Measurements from ENCODE around the gene APMAP.

DNA sequence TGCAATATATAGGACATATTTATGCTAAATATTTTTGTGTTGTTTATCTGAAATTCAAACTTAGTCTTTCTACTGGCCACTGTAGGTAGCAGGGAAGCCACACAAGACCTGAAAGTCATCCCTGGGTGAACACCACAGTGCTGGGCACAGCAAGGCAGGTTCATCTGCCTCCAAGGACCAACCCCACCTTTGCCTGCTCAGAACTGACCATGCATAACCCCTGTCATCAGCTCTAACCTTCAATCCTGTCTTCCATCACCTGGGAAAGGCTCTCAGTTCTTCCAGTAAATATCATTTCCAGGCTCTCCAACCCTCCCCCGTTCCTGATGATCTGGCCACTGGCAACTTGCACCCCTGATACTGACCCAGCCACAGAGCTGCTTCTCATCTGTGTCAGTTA, 76.1 kb downstream of the APMAP start:
- TF ChIP-seq POLR2A (IDR thresholded peaks at IDR 0.05; ENCODE audit: low read length) (no peak), GATA1 (IDR thresholded peaks at IDR 0.05; ENCODE audit: low read depth, low read length) (no peak)
